ENCODE measurements around the gene DENND1A. TPM values are rescaled to one million over a fixed set of nuclear protein-coding genes. Genes with fewer than 3 reads are reported as not detected.

Gene DENND1A
- total and polyA plus RNA-seq, 4 donors, result 7.9 to 22.0 (median 13.9) TPM

- 82% methylated on average over 9 of the region's 9 CpGs for WGBS
- Histone ChIP-seq H3K27me3 (ENCODE audit: control insufficient read depth in 4 of 4, insufficient read depth in 4 of 4, low read length in 3 of 4) (no peaks in the 10 kb centered on the region), H3K27ac (ENCODE audit: low read depth in 1 of 2, low read length in 2 of 2) (no peak overlapping the region), H3K4me1 (ENCODE audit: control insufficient read depth in 4 of 4, insufficient read depth in 4 of 4, low read length in 3 of 4) (peaks cover 0 to 2% (median 0%) of the 10 kb centered on the region in 4 donors), H3K9ac (ENCODE audit: low read depth in 1 of 2, low read length in 2 of 2) (no peak overlapping the region), H3K36me3 (ENCODE audit: control insufficient read depth in 4 of 4, insufficient read depth in 3 of 4, low read depth in 1 of 4, low read length in 3 of 4) (no peaks in the 10 kb centered on the region), H3K4me3 (ENCODE audit: low read depth in 1 of 3, low read length in 3 of 3) (no peak overlapping the region), H3K9me3 (ENCODE audit: control insufficient read depth in 4 of 4, low read length in 3 of 4) (no peaks in the 10 kb centered on the region)
- no peak for TF ChIP-seq NR2F2 (IDR thresholded peaks at IDR 0.05)
- TF ChIP-seq CTCF (IDR thresholded peaks at IDR 0.05; ENCODE audit: low read depth, low read length, missing input control), result no peak
- TF ChIP-seq ZBTB33 (IDR thresholded peaks at IDR 0.05), result no peak
- no peak for TF ChIP-seq RAD21 (IDR thresholded peaks at IDR 0.05)
- TF ChIP-seq ATF3 (IDR thresholded peaks at IDR 0.05), result no peak
- no peak for TF ChIP-seq TAF1 (conservative IDR thresholded peaks at IDR 0.05)
- TF ChIP-seq HNF4A (conservative IDR thresholded peaks at IDR 0.05), result no peak
- DNase-seq (ENCODE audit: low spot score), result no peak
Measured at GRCh38 chr9:123548741-123549545, 381.0 kb downstream of the DENND1A start.

- no peak overlapping the region for H3K9ac ChIP-seq (ENCODE audit: low read depth in 1 of 2, low read length in 2 of 2)
- no peaks in the 10 kb centered on the region for H3K36me3 ChIP-seq (ENCODE audit: control insufficient read depth in 4 of 4, insufficient read depth in 3 of 4, low read depth in 1 of 4, low read length in 3 of 4)
- H3K27ac ChIP-seq (ENCODE audit: low read depth in 1 of 2, low read length in 2 of 2), result no peak overlapping the region
- DNase-seq (ENCODE audit: low spot score), result no peak
- H3K9me3 ChIP-seq (ENCODE audit: control insufficient read depth in 4 of 4, low read length in 3 of 4), result no peaks in the 10 kb centered on the region
- H3K27me3 ChIP-seq (ENCODE audit: control insufficient read depth in 4 of 4, insufficient read depth in 4 of 4, low read length in 3 of 4), result no peaks in the 10 kb centered on the region
- H3K4me3 ChIP-seq (ENCODE audit: low read depth in 1 of 3, low read length in 3 of 3), result no peak overlapping the region
- peaks cover 1 to 19% (median 11%) of the 10 kb centered on the region in 4 donors for H3K4me1 ChIP-seq (ENCODE audit: control insufficient read depth in 4 of 4, insufficient read depth in 4 of 4, low read length in 3 of 4)
- TF ChIP-seq RAD21 (IDR thresholded peaks at IDR 0.05) (peak; percentile 94 to 96), GABPA (IDR thresholded peaks at IDR 0.05 in 1 of 2, conservative IDR thresholded peaks at IDR 0.05 in 1 of 2) (no peak), NR2F2 (IDR thresholded peaks at IDR 0.05) (no peak), RXRA (IDR thresholded peaks at IDR 0.05) (peak in 1 of 2 donors; percentile 13), CTCF (IDR thresholded peaks at IDR 0.05; ENCODE audit: low read depth, low read length, missing input control) (peak; percentile 82), ATF3 (IDR thresholded peaks at IDR 0.05) (no peak), HNF4G (IDR thresholded peaks at IDR 0.05) (no peak)
- WGBS, result 63% methylated on average over 3 of the region's 3 CpGs
Measured at GRCh38 chr9:123544007-123544827, 385.7 kb downstream of the DENND1A start.
